CD4-positive, alpha-beta T cell (primary cell): ENCODE measurements around the gene AKIRIN1. TPM values are rescaled to one million over a fixed set of nuclear protein-coding genes. Genes with fewer than 3 reads are reported as not detected.

Experiments
- ATAC-seq: fragments of 200-7000 bp; cut with Tn5 transposase; one replicate; pipeline ENCODE4 v1.10.0; 2022; ENCODE audit warnings: mild to moderate bottlenecking; ENCODE audit not compliant: poor library complexity
- CTCF ChIA-PET: fragments of 350-600 bp; sonication (Branson Sonifier 250); formaldehyde crosslinking; loops from one replicate; lab custom pipeline; 2021; ENCODE audit warnings: antibody characterized with exemption, inconsistent platforms; lab: Charles Lee
- POLR2A ChIA-PET: fragments of 350-600 bp; sonication (Branson Sonifier 250); formaldehyde crosslinking; loops from one replicate; lab custom pipeline; 2021; ENCODE audit warnings: antibody characterized with exemption, inconsistent platforms; lab: Charles Lee
- DNase-seq, 14 experiments: peaks; one replicate each; pipeline ENCODE4 v3.0.0-alpha.2; 2013 to 2020; ENCODE audit warnings: mixed read lengths in 2 of 14
- H3K27ac ChIP-seq, 2 donors: one replicate each; pipeline versions ENCODE4 v1.5.1 to v1.7.0; 2013; ENCODE audit warnings: low read length in 2 of 2, low read depth in 1 of 2, mild to moderate bottlenecking in 1 of 2
- H3K27me3 ChIP-seq, 2 experiments: 1 replicate in 1 of 2; 2 replicates in 1 of 2; pipeline versions ENCODE4 v1.6.1 to v1.7.0; 2013; ENCODE audit warnings: low read length in 2 of 2, control low read depth in 1 of 2, mild to moderate bottlenecking in 1 of 2, moderate library complexity in 1 of 2; ENCODE audit not compliant: insufficient read depth in 2 of 2, control insufficient read depth in 1 of 2
- H3K36me3 ChIP-seq: one replicate; pipeline ENCODE4 v1.6.1; 2013; ENCODE audit warnings: low read length, control low read depth; ENCODE audit not compliant: insufficient read depth
- H3K4me1 ChIP-seq: one replicate; pipeline ENCODE4 v1.6.1; 2013; ENCODE audit warnings: low read length, control low read depth; ENCODE audit not compliant: insufficient read depth
- H3K4me3 ChIP-seq: one replicate; pipeline ENCODE4 v1.5.1; 2013; ENCODE audit warnings: mild to moderate bottlenecking, low read length, moderate library complexity
- H3K9me3 ChIP-seq, 2 experiments: 1 replicate in 1 of 2; 2 replicates in 1 of 2; pipeline versions ENCODE4 v1.6.1 to v1.7.0; 2013; ENCODE audit warnings: low read length in 2 of 2, mild to moderate bottlenecking in 2 of 2, control low read depth in 1 of 2, moderate library complexity in 1 of 2; ENCODE audit not compliant: control insufficient read depth in 1 of 2, insufficient read depth in 1 of 2
- H3K27ac Mint-ChIP-seq: one replicate; pipeline ENCODE4 v1.8.0; 2020; ENCODE audit warnings: mixed read lengths
- H3K27me3 Mint-ChIP-seq: one replicate; pipeline ENCODE4 v1.8.0; 2021; ENCODE audit warnings: mixed read lengths
- H3K36me3 Mint-ChIP-seq: one replicate; pipeline ENCODE4 v1.8.0; 2021; ENCODE audit warnings: low read depth, mixed read lengths
- H3K4me1 Mint-ChIP-seq: one replicate; pipeline ENCODE4 v1.8.0; 2021; ENCODE audit warnings: low read depth, mixed read lengths
- H3K4me3 Mint-ChIP-seq: one replicate; pipeline ENCODE4 v1.8.0; 2020; ENCODE audit warnings: mild to moderate bottlenecking, mixed read lengths
- H3K9me3 Mint-ChIP-seq: one replicate; pipeline ENCODE4 v1.8.0; 2020; ENCODE audit warnings: mixed read lengths
- intact Hi-C, 2 experiments: fragments of 100-400 bp; cut with DNase I in 1 of 2; cut with micrococcal nuclease in 1 of 2; formaldehyde crosslinking; loops; one replicate each; pipeline versions ENCODE4 v1.15.1 to v1.9.0; 2023 to 2025; cut with DNase I, micrococcal nuclease
- total RNA-seq, 174 experiments: library from RNA in 2 of 174; stranded (reverse) in 2 of 174; gene quantifications; one replicate each; pipeline ENCODE4 v1.2.3 and lab custom pipeline; 2021 to 2026
- TF ChIP-seq, protein P1 (sequence below): fragments of 200-600 bp; IDR thresholded peaks from one replicate; pipeline ENCODE4 v1.8.0; 2022; ENCODE audit warnings: antibody characterized with exemption, mild to moderate bottlenecking

Gene AKIRIN1
- total RNA-seq, 2 experiments from 2014 or later, result 108 to 112 TPM

DNA sequence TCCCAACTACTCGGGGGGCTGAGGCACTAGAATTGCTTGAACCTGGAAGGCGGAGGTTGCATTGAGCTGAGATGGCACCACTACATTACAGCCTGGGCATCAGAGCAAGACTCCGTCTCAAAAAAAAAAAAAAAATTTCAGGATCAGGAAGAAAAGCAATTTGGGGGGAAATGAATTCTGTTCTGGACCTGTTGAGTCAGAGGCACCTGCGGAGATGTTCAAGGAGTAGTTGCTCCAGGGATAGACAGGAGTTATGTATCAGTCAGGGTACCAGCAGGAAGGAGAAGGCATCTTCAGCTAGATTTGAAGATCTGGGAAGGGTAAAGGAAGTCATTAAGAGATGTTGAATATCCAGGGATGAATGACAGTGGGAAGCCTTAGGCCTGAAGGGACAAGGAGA is 46.5 kb upstream of the AKIRIN1 start:
- H3K27ac ChIP-seq, result no peak overlapping the region
- H3K9me3 Mint-ChIP-seq, result no peaks in the 10 kb centered on the region

DNA sequence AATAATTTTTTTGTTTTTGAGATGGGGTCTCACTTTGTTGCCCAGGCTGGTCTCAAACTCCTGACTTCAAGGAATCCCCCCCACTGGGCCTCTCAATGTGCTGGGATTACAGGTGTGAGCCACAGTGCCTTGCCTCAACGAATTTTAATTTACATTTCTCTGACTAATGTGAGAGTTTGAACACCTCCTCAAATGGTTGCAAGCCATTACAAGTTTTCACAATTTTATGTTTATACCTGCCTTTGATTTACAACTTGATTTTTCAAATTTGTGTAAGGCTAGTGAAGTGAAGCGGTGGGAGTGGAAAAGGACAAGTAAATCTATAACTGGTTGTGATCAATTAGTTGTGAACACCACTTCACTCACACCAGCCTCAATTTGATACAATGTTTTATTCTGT is 40.5 kb upstream of the AKIRIN1 start:
- Mint-ChIP-seq H3K4me1 (peaks cover 7% of the 10 kb centered on the region), H3K4me3 (no peak overlapping the region), H3K36me3 (no peaks in the 10 kb centered on the region), H3K27me3 (no peaks in the 10 kb centered on the region), H3K9me3 (no peaks in the 10 kb centered on the region), H3K27ac (no peak overlapping the region)
- intact Hi-C loops, result no loop called here
- CTCF ChIA-PET, result no interaction called here
- Histone ChIP-seq H3K4me1 (peaks cover 5% of the 10 kb centered on the region), H3K36me3 (no peaks in the 10 kb centered on the region), H3K9me3 (no peaks in the 10 kb centered on the region), H3K27me3 (no peaks in the 10 kb centered on the region), H3K4me3 (no peak overlapping the region), H3K27ac (no peak overlapping the region)
- TF ChIP-seq, protein P1, sequence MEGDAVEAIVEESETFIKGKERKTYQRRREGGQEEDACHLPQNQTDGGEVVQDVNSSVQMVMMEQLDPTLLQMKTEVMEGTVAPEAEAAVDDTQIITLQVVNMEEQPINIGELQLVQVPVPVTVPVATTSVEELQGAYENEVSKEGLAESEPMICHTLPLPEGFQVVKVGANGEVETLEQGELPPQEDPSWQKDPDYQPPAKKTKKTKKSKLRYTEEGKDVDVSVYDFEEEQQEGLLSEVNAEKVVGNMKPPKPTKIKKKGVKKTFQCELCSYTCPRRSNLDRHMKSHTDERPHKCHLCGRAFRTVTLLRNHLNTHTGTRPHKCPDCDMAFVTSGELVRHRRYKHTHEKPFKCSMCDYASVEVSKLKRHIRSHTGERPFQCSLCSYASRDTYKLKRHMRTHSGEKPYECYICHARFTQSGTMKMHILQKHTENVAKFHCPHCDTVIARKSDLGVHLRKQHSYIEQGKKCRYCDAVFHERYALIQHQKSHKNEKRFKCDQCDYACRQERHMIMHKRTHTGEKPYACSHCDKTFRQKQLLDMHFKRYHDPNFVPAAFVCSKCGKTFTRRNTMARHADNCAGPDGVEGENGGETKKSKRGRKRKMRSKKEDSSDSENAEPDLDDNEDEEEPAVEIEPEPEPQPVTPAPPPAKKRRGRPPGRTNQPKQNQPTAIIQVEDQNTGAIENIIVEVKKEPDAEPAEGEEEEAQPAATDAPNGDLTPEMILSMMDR, result no peak
- DNase-seq (no peak), ATAC-seq (no peak)
- POLR2A ChIA-PET, result no interaction called here

More for the DNA sequence above, 46.5 kb upstream of the AKIRIN1 start:
- Histone ChIP-seq H3K4me3 (no peak overlapping the region), H3K36me3 (no peaks in the 10 kb centered on the region), H3K4me1 (no peaks in the 10 kb centered on the region), H3K27me3 (no peaks in the 10 kb centered on the region), H3K9me3 (no peaks in the 10 kb centered on the region)
- Mint-ChIP-seq H3K27me3 (no peaks in the 10 kb centered on the region), H3K36me3 (no peaks in the 10 kb centered on the region), H3K4me1 (no peaks in the 10 kb centered on the region), H3K27ac (no peak overlapping the region), H3K4me3 (no peak overlapping the region)
- TF ChIP-seq, protein P1, result no peak
- ATAC-seq (no peak), DNase-seq (no peak)
- intact Hi-C loops, result no loop called here
- ChIA-PET CTCF (no interaction called here), POLR2A (no interaction called here)

DNA sequence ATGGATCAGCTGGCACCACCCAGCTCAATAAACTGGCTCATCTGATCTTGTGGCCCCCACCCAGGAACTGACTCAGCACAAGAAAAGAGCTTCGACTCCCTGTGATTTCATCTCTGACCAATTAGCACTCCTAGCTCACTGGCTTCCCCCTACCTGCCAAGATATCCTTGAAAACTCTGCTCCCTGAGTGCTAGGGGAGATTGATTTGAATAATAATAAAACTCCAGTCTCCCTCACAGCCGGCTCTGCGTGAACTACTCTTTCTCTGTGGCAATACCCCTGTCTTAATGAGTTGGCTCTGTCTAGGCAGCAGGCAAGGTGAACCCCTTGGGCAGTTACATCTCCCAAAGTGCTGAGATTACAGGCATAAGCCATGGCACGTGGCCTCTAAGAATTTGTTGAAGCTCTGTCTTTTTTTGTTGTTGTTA is 37.6 kb upstream of the AKIRIN1 start:
- Histone ChIP-seq H3K27me3 (no peaks in the 10 kb centered on the region), H3K36me3 (no peaks in the 10 kb centered on the region), H3K9me3 (no peaks in the 10 kb centered on the region), H3K27ac (no peak overlapping the region), H3K4me1 (peaks cover 5% of the 10 kb centered on the region), H3K4me3 (no peak overlapping the region)
- DNase-seq (no peak), ATAC-seq (no peak)
- Mint-ChIP-seq H3K27ac (no peak overlapping the region), H3K4me1 (peaks cover 7% of the 10 kb centered on the region), H3K36me3 (no peaks in the 10 kb centered on the region), H3K4me3 (no peak overlapping the region), H3K9me3 (no peaks in the 10 kb centered on the region), H3K27me3 (no peaks in the 10 kb centered on the region)
- TF ChIP-seq, protein P1, result no peak
- intact Hi-C loops, result no loop called here
- ChIA-PET CTCF (interaction anchor here (0.6 kb wide), 1 partner anchor 67 kb away, joined by 4 read pairs; no protein-coding TSS in a partner anchor), POLR2A (no interaction called here)
